GM12872 (cell line): ENCODE data around the gene U2AF2.

Source experiments
- TF ChIP-seq, protein P1 (sequence below): IDR thresholded peaks from 3 replicates; pipeline ENCODE4 v1.5.1; 2011; ENCODE audit warnings: low read depth, mild to moderate bottlenecking, low read length, moderate library complexity; ENCODE audit not compliant: insufficient read depth

U2AF2 gene

DNA sequence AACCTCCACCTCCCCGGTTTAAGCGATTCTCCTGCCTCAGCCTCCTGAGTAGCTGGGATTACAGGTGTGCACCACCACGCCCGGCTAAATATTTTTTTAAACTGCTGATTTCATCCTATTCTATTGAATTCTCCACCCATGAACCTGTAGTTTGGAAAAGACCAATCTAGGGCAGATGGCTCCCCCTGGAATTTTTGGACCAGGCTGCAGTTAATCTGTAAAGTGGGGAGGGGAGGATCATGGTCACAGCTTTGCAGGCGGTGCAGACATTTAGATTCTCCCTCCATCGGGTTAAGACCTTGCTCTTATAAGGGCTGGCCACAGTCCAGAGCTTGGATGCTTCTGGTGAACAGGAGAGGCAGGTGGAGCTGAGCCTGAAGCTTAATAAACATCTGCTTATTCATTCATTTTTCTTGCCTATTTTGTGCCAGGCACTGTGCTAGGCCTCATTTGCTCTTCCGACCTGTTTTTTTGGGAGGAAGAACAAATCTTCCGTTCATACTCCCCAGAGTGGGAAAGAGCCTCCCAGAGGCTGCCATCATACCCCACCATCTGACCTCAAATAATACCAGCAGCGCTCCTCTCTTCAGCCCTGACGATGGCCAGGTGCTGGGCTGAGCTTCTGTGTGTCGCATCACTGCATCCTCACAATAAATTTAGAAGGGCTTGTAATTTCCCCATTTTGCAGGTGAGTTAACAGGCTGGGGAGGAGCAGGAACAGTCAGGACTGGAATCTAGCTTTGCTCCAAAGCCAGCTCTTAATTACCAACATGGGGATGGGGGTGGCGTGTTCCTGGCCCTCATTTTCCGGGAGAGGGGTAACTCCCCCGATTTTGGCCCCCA, 7.7 kb upstream of the U2AF2 start:
- TF ChIP-seq, protein P1, sequence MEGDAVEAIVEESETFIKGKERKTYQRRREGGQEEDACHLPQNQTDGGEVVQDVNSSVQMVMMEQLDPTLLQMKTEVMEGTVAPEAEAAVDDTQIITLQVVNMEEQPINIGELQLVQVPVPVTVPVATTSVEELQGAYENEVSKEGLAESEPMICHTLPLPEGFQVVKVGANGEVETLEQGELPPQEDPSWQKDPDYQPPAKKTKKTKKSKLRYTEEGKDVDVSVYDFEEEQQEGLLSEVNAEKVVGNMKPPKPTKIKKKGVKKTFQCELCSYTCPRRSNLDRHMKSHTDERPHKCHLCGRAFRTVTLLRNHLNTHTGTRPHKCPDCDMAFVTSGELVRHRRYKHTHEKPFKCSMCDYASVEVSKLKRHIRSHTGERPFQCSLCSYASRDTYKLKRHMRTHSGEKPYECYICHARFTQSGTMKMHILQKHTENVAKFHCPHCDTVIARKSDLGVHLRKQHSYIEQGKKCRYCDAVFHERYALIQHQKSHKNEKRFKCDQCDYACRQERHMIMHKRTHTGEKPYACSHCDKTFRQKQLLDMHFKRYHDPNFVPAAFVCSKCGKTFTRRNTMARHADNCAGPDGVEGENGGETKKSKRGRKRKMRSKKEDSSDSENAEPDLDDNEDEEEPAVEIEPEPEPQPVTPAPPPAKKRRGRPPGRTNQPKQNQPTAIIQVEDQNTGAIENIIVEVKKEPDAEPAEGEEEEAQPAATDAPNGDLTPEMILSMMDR = no peak

DNA sequence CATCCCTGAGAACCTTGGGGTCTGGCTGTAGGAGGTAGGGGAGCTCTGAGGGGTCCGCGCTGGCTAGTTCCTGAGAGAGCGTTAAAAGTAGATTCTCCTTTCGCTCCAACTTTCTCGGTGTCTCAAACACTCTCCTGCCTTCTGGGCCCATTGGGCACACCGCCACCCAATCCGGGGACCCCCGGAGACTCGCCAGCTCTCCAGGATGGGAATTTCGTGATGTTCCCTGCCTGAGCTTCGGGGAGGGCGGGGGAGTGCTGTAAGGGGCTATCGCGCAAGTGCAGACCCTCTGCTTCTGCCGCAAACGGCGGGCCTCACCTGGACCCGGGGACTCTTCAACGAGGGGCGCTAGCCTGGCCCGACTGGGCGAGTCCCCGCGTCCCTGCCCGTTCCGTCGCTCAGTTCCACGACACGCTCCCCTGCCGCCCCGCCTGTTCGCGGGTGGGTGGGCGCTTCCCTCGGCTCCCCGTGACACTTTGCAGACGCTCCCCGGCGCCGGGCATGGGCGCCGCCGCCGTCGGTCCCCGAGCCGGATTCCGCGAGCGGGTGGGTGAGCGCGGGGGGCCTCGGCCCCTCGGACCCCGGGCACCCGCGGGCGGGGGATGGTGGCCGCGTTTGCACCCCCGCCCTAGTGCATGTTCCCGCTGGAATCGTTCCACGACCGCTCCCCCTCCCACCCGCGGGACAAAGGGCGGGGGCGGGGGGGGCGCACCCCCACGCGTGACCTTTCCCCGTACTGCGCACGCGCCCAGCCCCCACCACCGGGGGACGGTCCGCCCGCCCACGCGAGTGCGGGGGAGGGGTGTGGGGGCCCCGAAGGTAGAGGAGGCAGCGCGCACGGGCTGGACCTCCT, 6.9 kb upstream of the U2AF2 start, which contains the start of gene CCDC106:
CCDC106 (plus strand) TSS at position 481 of the 853 bp plus-strand sequence. CDS start 835 bp downstream, outside the sequence.
- TF ChIP-seq, protein P1 = no peak

DNA sequence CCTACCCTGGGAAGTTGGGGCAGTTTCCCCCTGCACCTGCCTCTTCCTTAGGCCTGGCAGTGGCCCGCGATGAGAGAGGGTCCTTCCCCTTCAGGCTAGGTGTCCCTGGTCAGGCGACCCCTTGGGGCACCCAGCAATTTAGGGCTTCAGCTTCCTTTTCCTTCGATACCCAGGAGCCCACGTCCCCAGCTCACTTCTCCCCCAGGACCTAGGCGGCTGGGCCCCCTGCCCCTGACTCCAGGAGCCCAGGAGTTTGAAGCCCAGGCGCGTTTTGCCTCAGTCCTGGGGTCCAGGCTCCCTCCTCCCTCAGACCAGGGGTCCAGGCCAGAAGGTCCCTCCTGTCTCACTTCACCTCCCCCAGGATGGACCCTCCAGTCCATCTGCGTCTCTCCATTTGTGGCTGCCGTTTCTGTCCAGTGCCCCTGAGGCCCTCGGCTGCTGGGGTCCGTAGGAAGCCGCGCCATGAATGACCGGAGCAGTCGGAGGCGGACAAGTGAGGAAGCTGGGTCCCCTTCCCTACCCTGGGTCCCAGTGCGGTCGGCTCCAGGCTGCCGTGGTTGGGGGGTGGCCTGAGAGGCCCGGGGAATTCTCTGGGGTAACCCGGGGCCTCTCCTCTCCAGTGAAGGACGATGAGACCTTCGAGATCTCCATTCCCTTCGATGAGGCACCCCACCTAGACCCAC, 6.1 kb upstream of the U2AF2 start:
- TF ChIP-seq, protein P1 = no peak

DNA sequence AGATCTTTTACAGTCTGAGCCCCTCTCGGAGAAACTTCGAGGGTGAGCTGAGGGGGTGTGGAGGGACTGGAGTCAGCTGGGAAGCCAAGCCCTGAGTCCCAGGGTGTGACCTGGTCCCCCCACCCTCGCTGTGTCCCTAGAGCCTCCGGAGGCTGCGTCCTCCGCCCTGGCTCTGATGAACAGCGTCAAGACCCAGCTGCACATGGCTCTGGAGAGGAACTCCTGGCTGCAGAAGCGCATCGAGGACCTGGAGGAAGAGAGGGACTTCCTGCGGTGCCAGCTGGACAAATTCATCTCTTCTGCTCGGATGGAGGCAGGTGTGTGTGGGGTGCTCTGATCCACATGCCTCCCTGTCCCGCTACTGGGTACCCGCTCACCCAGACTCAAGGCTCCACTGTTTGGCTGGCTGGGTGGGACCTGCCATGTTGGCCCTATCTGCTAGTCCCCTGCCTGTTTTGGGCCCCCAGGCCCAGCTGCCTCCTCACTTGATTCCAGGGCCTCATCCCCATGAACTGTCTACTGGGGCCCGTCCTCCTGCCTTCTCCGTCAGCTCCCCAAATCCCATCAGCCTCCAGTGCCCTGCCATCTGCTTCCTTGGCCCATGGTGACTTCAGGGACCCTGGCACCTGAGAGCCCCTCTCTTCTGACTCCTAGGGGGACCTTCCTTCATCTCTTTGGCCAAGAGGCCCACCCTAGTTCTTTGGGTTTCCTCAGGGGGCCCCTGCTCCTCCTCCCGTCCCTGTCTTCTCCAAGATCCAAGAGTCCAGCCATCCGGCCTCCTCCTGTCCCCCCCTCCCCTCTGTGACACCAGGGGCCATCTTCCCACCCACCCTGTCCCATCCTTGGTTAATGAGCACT, 5.3 kb upstream of the U2AF2 start:
- TF ChIP-seq, protein P1 = no peak

DNA sequence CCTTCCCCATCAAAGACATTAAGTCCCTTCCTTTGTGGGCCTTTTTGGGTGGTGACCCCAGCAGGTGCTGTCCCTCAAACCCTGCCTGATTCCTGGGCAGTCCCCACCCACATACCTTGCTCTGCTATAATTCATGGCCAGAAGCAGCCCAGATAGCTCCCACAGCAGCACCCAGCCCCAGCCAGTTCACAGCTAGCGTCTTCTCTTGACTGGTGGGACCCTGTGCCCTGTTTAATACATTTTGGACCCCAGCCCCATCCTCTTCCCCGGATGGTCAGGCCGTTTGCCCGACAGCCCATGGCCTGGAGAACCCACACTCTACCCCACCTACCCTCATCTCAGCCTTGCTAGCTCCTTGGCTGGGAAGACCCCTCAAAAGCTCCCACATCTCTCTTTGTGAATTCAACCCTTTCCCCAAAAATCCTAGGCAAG, 4.7 kb upstream of the U2AF2 start:
- TF ChIP-seq, protein P1 = no peak

DNA sequence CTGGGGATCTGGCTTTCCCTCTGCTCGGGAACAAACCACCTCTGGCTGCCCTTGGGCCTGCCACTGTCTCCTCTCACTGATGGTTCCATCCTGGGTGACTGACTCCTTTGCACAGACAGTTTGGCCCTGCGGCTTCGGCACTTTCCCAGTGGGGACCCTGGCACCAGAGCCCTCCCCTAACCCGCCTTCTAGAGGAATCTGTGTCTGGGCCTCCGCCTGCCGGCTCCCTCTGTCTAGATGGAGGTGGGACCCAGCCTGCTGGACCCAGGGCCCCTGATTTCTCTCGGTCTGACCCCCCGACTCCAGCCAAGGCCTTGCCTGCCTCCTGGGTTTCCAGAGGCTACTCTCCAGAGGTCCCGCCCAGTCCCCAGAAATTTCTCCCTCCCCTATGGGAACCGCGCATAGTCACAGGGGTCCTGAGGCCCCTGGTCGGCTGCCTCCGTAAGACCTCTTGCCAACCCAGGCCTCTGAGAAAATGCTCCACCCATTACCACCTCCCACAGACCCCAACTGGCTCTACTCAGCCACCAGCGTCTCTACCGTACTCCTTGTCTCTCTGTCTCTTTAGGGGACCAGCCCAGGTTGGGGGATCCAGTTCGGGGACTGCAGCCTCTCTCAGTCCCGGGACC, 4.1 kb upstream of the U2AF2 start:
- TF ChIP-seq, protein P1 = no peak
